GM19025 (cell line): ENCODE results near the gene MORF4L1.
"Not testable (repeated sequence)": the region's sequence is repeated elsewhere in the genome, so short reads cannot be mapped to it uniquely, and the experiment has no call there.

Experiments
- ATAC-seq: cut with Tn5 transposase; IDR thresholded peaks from one replicate; pipeline ENCODE4 v1.9.1; 2021; ENCODE audit warnings: mild to moderate bottlenecking, low read depth, moderate library complexity; ENCODE audit not compliant: unreplicated experiment

The MORF4L1 gene

DNA sequence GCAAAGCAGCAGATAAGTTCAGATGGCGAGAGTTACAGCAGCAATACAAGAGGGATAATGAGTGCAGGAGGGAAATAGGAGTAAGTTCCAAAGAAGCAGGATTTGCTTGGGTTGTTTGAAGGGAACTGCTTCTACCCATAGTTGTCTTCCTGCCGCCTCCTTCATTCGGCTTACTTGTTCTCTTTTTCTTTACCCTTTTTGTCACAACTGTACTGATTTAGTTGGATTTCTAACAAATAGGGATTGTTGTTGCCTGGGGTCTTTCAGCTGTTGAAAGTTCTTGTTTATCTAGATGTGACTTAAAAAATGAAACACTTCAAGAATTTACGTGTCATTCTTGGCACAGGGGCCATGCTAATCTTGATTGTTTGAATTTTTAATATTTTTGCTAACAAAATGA, 25.9 kb downstream of the MORF4L1 start:
- ATAC-seq, result no peak

DNA sequence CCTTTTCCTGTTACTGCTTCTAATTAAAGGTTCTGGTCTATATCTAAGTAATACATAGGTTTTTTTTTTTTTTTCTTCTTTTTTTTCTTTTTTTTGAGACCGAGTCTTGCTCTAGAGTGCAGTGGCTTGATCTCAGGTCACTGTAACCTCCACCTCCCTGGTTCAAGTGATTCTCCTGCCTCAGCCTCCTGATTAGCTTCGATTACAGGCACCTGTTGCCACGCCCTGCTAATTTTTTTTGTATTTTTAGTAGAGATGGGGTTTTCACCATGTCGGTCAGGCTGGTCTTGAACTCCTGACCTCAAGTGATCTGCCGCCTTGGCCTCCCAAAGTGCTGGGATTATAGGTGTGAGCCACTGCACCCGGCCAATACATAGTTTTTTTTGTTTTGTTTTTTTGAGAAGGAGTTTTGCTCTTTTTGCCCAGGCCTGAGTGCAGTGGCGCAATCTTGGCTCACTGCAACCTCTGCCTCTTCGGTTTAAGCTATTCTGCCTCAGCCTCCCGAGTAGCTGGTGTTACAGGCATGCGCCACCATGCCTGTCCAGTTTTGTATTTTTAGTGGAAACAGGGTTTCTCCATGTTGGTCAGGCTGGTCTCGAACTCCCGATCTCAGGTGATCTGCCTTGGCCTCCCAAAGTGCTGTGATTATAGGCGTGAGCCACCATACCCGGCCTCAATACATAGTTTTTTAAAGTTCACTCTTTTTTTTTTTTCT, 28.3 kb downstream of the MORF4L1 start:
- not testable (repeated sequence) for ATAC-seq

DNA sequence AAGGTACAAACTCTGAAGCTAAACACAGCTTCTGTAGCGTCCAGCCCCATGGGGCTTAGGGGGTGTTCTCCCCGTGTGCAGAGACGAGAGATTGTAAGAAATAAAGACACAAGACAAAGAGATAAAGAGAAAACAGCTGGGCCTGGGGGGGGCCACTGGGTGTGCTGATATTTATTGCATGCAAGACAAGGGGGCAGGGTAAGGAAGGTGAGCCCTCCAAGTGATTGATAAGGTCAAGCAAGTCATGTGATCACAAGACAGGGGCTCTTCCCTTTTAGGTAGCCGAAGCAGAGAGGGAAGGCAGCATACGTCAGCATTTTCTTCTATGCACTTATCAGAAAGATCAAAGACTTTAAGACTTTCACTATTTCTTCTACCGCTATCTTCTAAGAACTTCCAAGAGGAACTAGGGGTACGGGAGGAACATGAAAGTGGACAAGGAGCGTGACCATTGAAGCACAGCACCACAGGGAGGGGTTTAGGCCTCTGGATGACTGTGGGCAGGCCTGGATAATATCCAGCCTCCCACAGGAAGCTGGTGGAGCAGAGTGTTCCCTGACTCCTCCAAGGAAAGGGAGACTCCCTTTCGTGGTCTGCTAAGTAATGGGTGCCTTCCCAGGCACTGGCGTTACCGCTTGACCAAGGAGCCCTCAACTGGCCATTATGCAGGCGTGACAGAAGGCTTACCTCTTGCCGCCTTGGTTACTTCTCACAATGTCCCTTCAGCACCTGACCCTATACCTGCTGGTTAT, 29.8 kb downstream of the MORF4L1 start:
- ATAC-seq, result not testable (repeated sequence)

DNA sequence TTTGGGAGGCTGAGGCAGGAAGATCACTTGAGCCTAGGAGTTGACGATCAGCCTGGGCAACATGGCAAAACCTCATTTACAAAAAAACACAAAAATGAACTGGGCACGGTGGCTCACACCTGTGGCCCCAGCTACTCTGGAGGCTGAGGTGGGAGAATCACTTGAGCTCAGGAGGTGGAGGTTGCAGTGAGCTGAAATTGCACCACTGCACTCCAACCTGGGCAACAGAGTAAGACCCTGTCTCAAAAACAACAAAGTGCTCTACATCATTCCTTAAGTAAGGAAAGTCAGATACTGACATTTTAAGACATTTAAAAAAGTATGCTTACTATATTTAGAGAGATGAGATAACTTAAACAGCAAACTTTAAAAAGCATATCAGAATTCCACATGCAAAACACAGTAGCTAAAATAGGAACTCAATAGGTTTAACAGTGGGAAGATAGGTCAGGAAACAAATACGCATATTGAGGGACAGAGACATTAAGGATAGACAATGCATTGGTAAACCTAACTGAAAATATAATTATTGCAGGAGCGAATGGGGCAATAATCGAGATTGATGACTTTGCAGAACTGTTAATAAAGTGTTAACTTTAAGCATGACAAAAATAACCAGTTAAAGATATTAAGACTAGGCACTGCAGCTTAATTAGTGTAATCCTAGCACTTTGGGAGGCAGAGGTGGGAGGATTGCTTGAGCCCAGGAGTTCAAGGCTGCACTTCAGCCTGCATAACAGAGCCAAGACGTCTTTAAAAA, 32.1 kb downstream of the MORF4L1 start:
- no peak for ATAC-seq

DNA sequence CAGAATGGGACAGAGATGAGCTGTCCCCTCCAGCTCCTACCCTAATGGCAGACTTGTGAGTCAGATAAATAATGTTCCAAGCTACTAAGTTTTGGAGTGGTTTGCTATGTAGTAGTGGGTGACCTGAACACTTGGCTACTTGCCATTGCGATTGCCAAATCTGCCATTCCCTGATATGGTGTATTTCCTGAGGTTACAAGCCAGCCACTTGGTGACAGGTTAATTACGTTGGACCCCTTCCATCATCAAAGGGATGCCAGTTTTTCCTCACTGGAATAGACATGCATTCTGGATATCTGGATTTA, 33.6 kb downstream of the MORF4L1 start:
- no peak for ATAC-seq

DNA sequence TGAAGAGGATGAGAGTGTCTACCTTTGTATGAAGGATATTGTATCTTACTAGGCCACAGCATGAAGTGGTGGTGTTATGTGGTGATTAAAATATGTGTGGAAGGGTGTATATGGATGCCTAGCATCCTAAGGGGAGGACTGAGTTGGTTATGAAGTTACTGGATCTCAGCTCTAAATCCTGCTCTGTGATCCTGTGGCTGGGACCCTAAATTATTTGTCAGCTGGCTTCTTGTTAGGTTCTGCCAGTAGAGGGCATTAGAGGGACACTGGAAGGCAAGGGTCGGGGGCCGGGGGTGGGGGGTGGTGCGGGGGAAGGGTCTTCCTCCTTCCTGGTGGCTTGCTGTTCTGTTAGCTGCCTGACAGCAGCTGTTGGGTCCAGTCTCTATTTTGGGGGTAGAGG, 34.9 kb downstream of the MORF4L1 start:
- ATAC-seq, result no peak

DNA sequence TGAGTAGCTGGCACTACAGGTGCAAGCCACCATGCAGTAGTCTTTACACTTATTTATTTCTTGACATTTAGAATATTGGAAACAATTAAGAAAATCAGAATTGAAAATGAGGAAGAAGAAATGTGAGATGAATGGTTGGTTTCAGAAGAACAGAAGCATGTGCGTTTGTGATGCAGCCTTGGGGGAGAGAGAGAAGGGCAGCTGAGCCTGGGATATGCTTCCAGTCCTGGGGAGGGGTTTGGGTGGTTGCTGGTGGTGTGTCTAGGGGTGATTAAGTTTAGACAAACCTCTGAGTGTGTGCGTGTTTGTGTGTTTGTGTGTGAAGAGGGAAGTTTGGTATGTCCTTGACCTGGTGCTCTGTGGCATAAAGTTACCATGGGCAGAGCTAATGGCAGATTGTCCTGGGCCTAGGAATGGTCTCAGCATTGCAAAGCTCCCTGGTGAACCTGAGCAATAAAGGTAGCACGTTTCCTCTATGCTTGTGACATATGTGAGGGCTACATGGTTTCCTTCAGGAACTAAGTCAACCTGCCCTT, 36.5 kb downstream of the MORF4L1 start:
- no peak for ATAC-seq

DNA sequence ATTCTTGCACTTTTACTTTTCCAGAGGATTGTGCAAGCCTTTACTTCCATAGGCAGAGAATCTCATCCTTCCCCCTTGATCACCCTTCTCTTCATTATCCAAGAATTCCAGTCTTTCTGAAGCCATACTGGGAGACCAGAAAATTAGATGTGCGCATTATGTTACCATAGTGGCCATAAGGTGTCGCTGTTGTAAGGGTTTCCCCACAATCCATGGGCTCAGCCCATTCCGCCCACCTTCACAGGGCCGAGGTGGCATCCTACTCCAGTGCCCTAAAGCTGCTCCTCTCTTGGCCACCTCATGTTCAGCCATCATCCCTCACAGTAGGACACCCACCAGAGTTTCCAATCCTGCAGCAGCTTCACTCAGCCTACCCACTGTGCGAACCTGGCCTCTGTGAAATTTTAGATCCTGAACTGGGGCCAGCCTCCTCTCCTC, 37.1 kb downstream of the MORF4L1 start:
- ATAC-seq, result no peak

DNA sequence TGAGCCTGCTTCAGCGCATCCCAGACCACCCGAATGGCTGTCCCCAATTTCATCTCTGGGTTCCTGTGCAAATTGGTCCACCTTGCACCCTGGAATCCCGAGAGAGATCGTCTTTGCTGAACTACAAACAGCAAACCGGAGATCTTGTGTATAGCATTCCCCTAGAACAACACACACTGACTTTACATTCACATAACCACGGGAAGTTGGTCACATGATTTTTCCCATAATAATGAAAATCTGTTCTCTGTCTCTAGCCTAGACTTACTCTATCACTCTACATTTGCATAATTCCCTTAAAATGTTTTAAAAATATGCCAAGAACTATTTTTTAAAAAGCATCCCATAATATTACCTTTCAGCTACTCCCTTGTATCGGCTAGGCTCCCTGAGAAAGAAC, 37.6 kb downstream of the MORF4L1 start:
- ATAC-seq, result no peak

DNA sequence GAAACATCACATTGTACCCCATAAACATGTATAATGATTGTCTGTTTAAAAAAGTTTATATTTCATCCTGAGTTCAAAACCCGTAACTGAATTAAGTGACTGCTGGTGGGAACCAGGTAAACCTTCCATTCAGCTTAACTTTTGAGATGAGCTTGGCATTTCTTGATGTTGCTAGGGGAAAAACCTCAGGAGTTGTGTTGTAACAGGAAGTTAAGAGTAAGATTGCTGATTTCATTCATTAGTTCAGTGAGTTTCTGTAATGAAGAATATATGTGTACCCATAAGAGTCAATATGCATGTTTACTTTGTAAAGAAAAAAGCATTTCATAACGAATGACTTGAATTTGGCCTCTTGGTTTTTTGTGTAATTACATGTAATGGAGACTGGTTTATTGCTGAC, 39.6 kb downstream of the MORF4L1 start:
- ATAC-seq, result no peak

DNA sequence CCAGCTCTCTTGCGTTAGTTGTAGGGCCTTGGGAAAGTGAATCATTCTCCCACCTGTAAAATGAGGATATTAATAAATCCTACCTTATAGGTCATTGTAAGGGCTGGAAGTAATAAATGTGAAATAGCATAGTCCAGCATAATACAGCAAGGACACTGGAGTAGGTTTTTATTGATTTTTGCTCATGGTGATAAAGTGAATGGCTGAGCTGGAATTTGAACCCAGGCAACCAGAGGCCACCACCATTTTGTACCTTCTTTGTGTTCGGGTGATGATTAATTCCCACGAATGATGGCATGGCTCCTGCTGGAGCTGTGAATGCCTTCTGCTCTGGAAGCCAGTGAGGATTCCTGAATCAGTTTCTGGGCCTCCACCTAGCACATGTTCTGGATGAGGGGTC, 40.3 kb downstream of the MORF4L1 start:
- no peak for ATAC-seq

DNA sequence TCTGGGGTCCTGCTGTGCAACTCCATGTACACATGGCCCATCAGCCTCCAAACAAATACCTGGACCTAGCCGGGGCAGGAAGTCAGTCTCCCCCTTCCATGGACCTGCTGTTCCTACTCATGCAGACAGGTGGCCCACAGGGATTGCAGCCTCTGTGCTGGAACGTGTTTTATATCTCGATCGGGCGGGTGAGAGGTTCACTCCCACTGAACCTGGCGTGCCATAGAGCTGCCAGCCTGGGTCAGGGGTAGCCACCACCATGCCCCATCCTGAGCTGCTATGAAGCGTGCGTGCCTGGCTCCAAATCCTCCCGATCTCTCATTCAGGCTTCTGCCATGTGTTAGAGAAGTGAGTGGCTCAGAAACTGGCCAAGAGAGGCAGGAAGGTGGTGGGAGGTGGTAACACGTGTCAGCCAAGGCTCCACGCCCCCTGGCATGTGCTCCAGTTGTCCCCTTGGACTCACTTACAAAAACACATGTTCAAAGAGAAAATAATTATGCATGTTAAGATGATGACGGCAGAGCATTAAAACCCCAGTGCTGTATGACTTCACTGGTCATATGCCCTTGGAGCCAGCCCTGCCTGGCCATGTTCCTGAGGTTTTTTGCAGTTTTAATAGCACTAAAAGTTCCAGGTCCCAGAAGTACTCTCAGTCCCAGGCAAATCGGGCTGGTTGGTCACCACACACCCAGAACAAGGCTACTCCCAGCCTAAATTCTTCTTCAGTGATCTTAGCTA, 41.5 kb downstream of the MORF4L1 start:
- no peak for ATAC-seq

DNA sequence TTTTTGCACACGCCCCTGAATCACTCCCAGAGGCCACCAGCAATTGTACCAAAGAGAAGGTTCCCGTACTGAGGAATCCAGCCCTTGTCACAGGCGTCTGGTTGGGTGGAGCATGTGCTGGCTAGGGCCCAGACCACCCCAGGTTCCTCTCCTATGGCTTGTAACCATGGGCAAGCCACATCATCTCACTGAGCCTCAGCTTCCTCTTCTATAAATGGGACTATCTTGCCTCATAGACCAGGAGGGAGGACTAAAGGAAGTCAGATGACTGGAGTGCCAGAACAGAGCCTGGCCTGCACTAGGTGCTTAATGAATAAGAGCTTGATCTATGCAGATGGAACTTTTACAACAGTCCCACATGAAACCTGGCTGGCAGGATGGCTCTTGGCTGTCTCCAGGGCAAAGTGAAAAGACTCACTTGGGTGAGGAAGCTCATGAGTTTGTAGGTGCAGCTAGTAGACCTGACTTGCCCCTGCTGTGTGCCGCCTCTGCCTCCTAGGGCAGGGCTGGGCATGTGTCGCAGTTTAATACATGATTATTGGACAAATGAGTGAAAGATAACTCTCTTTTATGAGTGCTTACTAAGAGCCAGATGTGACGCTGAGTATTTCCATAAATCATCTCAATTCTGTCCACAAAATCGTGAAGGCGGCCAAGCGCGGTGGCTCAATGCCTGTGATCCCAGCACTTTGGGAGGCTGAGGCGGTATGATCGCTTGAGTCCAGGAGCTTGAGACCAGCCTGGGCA, 42.8 kb downstream of the MORF4L1 start:
- no peak for ATAC-seq

DNA sequence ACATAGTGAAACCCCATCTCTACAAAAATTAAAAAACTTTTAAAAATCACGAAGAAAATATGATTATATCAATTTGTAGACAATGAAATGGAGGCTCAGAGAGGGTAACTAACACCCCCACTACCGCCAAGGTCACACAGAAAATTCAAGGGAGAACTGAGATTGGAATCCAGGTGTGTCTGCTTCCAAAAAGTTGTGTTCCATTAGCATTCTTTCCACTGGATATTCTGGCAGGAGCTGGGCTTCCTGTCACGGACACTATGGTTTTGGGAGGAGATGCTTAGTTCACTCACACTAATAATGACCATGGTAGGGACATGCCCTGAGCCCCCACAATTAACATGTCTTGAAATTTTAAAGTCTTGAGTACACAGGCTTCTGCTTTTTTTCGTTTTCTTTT, 43.4 kb downstream of the MORF4L1 start:
- ATAC-seq, result no peak

DNA sequence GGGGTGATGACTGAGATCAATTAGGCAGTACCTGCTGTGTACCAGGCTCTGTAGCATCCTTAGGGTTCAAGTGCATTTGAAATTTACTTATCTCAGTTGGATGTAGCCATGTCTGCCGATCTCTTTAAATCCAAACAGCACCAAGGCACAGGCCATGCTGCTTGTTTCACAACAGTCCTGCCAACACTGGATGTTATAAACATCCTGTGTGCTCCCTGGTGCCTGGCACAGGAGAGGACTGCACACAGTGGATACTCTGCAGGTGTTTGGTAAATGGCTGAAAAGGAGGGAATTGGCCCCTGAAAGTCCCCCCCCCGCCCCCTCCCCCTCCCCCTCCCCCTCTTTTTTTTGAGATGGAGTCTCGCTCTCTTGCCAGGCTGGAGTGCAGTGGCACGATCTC, 45.2 kb downstream of the MORF4L1 start:
- no peak for ATAC-seq

DNA sequence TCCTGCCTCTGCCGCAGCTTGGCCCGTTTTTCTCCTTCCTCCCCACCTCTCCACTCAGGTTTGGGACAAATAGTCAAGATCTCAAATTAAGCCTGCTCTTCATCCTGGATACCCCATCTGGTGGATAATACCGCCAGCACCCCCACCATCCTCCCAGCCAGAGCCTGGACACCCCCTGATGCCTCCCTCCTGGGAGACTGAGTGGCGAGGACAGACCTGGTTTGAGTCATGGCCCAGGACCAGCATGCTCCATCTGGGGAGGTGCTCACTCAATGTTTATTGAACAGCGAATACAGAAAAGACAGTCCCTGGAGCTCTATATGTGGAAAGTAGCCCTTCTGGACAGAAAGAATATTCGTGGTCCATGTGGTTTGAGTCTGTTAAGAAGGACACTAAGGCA, 48.8 kb downstream of the MORF4L1 start:
- no peak for ATAC-seq

DNA sequence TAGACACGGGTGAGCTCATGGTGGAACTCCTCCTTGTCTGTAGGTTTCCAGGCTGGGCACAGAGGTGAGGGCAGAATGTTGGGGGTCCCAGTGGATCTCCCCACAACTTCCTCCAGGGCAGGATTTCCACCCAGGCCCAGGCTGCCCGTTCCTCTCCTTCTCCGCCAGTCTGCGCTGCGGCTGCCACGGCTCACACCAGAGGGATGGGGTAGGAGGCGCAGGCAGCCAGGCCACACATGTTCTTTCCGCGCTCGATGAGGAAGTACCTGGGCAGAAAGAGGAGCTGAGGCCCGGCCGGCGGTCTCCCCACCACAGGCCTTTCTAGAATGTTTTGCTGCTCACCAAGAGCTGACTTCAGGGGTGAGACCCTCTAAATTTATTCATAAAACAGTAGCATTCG, 49.2 kb downstream of the MORF4L1 start:
- ATAC-seq, result no peak

DNA sequence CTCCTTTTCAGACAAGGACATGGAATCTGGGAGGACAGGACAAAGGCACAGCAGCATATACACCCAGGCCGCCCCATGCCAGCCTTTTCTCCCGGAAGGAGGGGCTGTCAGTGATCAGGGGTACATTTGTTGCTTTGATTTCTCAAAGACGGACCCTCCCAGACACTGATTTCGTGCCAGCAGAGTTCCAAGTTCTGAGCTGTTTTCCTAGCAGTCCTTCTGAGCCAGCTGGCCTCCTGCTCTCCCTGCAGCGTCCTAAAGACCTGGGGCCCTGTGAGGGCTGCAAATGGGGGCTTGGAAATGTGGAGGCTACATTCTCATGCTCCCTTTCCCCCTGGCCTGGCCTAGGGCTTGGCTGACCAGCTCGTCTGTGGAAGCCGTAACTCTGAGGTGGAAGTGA, 49.8 kb downstream of the MORF4L1 start:
- no peak for ATAC-seq

DNA sequence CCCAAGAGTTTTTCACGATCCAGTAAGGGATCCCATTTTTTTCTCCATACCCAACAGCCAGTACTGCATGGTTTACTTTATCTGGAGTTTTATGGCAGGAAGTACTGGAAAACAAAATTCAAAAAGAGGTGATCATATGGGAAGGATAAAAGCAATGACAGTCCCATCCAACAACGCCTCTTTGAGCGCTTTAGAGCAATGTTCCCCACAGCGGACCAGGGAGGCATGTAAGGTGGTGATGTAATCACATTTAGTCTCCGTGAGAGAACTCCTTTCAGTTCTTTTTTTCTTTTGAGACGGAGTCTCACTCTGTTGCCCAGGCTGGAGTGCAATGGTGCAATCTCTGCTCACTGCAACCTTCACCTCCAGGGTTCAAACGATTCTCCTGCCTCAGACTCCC, 50.3 kb downstream of the MORF4L1 start:
- no peak for ATAC-seq
